ENCODE results near the gene ADD3.

DNA sequence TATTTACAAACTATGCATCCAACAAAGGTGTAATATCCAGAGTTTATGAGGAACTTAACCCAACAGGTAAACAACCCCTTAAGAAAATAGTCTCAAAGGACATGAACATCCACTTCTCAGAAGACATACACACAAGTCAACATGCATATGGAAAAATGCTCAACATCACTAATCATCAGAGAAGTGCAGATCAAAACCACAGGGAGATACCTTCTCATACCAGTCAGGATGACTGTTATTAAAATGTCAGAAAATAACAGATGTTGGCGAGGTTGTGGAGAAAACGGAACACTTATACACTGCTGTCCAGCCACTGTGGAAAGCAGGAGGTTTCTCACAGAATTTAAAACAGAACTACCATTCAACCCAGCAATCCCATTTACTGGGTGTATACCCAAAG is 84.0 kb downstream of the ADD3 start:
- TF ChIP-seq POLR2A (IDR thresholded peaks at IDR 0.05): no peak
- TF ChIP-seq, protein P1, sequence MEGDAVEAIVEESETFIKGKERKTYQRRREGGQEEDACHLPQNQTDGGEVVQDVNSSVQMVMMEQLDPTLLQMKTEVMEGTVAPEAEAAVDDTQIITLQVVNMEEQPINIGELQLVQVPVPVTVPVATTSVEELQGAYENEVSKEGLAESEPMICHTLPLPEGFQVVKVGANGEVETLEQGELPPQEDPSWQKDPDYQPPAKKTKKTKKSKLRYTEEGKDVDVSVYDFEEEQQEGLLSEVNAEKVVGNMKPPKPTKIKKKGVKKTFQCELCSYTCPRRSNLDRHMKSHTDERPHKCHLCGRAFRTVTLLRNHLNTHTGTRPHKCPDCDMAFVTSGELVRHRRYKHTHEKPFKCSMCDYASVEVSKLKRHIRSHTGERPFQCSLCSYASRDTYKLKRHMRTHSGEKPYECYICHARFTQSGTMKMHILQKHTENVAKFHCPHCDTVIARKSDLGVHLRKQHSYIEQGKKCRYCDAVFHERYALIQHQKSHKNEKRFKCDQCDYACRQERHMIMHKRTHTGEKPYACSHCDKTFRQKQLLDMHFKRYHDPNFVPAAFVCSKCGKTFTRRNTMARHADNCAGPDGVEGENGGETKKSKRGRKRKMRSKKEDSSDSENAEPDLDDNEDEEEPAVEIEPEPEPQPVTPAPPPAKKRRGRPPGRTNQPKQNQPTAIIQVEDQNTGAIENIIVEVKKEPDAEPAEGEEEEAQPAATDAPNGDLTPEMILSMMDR (IDR thresholded peaks at IDR 0.05): no peak

All from Peyer's patch (tissue), 4 donors.